Measurements from ENCODE around the gene SNN. TPM values are rescaled to one million over a fixed set of nuclear protein-coding genes. Genes with fewer than 3 reads are reported as not detected.

SNN gene
- total and polyA plus RNA-seq, 2 donors (not counting 1 experiment from before 2014, with no cell fraction given): 55.4 to 63.3 TPM

GRCh38 chr16:11669380-11670146, 1.3 kb downstream of the SNN start:
- Mint-ChIP-seq H3K4me3 (peak overlapping the region; percentile 91), H3K27me3 (no peaks in the 10 kb centered on the region), H3K9me3 (ENCODE audit: insufficient read depth) (no peaks in the 10 kb centered on the region), H3K27ac (peak overlapping the region; percentile 93), H3K4me1 (peaks cover 80% of the 10 kb centered on the region)
- peaks cover 63 to 82% of the 10 kb centered on the region in 2 donors for H3K4me1 ChIP-seq (ENCODE audit: control insufficient read depth in 2 of 2, insufficient read depth in 2 of 2, low read length in 2 of 2)
- peaks cover 64% of the 10 kb centered on the region for H3K79me2 ChIP-seq (ENCODE audit: control insufficient read depth, insufficient read depth, low read length)
- peaks cover 55% of the 10 kb centered on the region for H4K20me1 ChIP-seq (ENCODE audit: control insufficient read depth, insufficient read depth, low read length, poor library complexity, severe bottlenecking)
- no peaks in the 10 kb centered on the region for H3K27me3 ChIP-seq (replicated peaks in 1 of 4; ENCODE audit: control extremely low read depth in 1 of 4, control insufficient read depth in 3 of 4, insufficient read depth in 4 of 4, low read length in 3 of 4)
- intact Hi-C loops (cut with micrococcal nuclease): loop anchor here (1.0 to 5.0 kb wide), 2 partner anchors 13 to 128 kb away; partner anchors contain the start of gene ZC3H7A
- no peak for TF ChIP-seq CTCF (IDR thresholded peaks at IDR 0.05)
- TF ChIP-seq EZH2 (IDR thresholded peaks at IDR 0.05; ENCODE audit: borderline replicate concordance, insufficient read depth, low read depth, low read length, poor library complexity, severe bottlenecking): no peak
- peak overlapping the region; percentile 95 for H3K9ac ChIP-seq (ENCODE audit: low read length)
- ChIA-PET CTCF (interaction anchor here (0.8 to 1.9 kb wide), 8 partner anchors 9 to 706 kb away, joined by 3 to 10 read pairs (median 5); no protein-coding TSS in a partner anchor), POLR2A (interaction anchor here (0.6 to 3.6 kb wide), 5 partner anchors 11 to 293 kb away, joined by 3 to 19 read pairs (median 4); partner anchors contain the start of gene TXNDC11)
- peaks cover 0 to 2% (median 0%) of the 10 kb centered on the region in 3 donors for H3K9me3 ChIP-seq (ENCODE audit: control extremely low read depth in 1 of 3, control insufficient read depth in 2 of 3, insufficient read depth in 1 of 3, low read length in 2 of 3)
- DNase-seq (peak; percentile 82), ATAC-seq (ENCODE audit: low read depth) (peak; percentile 18)
- H3K27ac ChIP-seq (ENCODE audit: low read length in 2 of 2): peak overlapping the region; percentile 96 to 98
- H3K4me2 ChIP-seq (replicated peaks; ENCODE audit: low read depth, low read length, poor library complexity, severe bottlenecking): peak overlapping the region; percentile 97
- peak overlapping the region; percentile 68 to 90 (median 77) for H3K4me3 ChIP-seq (ENCODE audit: control extremely low read depth in 1 of 5, extremely low read depth in 1 of 5, insufficient read depth in 1 of 5, low read depth in 2 of 5, low read length in 4 of 5)
- peak overlapping the region; percentile 19 for H2AFZ ChIP-seq (ENCODE audit: insufficient read depth, low read depth, low read length, poor library complexity, severe bottlenecking)
- H3K36me3 ChIP-seq (replicated peaks in 1 of 2; ENCODE audit: control extremely low read depth in 1 of 2, control insufficient read depth in 1 of 2, extremely low read depth in 1 of 2, insufficient read depth in 2 of 2, low read length in 1 of 2): peaks cover 0 to 16% of the 10 kb centered on the region in 2 experiments
- 19% methylated on average over 19 of the region's 22 CpGs for WGBS (ENCODE audit: insufficient coverage)

All from B cell (primary cell).